Suprapubic skin (tissue), 3 donors: ENCODE data around the gene LHFPL4.

Experiments
- CTCF ChIP-seq, 2 donors: fragments of 200-600 bp in 1 of 2; fragments of 450-650 bp in 1 of 2; sonication (generic) in 1 of 2; IDR thresholded peaks; one replicate each; pipeline ENCODE4 v1.5.1; 2016 to 2019; ENCODE audit warnings: antibody characterized with exemption in 2 of 2, mild to moderate bottlenecking in 1 of 2, moderate library complexity in 1 of 2
- POLR2A ChIP-seq, 2 donors: fragments of 450-650 bp; IDR thresholded peaks; one replicate each; pipeline ENCODE4 v1.6.1; 2017; ENCODE audit warnings: antibody characterized with exemption in 2 of 2, mild to moderate bottlenecking in 2 of 2, moderate library complexity in 2 of 2

GRCh38 chr3:9450991-9451390 is 102.6 kb downstream of the LHFPL4 start:
- TF ChIP-seq CTCF (IDR thresholded peaks at IDR 0.05) (no peak), POLR2A (IDR thresholded peaks at IDR 0.05) (no peak)
